ENCODE measurements around the gene TP73.

TP73 gene

GRCh38 chr1:3731583-3732433 lies 79.5 kb downstream of the TP73 start:
- no peak for DNase-seq

GRCh38 chr1:3732434-3733093 lies 80.2 kb downstream of the TP73 start:
- DNase-seq: no peak

- no peak for DNase-seq
These were observed 81.0 kb downstream of the TP73 start for GRCh38 chr1:3733094-3733882.

- DNase-seq: no peak
These were observed 81.7 kb downstream of the TP73 start for GRCh38 chr1:3733883-3734589.

- DNase-seq: no peak
These were observed 82.3 kb downstream of the TP73 start for GRCh38 chr1:3734602-3735001.

- no peak for DNase-seq
These were observed 82.8 kb downstream of the TP73 start for GRCh38 chr1:3735027-3735681.

- DNase-seq: no peak
These were observed 83.4 kb downstream of the TP73 start for GRCh38 chr1:3735688-3736087.

- no peak for DNase-seq
These were observed 83.8 kb downstream of the TP73 start for GRCh38 chr1:3736131-3736561.

- no peak for DNase-seq
These were observed 84.4 kb downstream of the TP73 start for GRCh38 chr1:3736708-3737107.

- DNase-seq: no peak
These were observed 86.6 kb downstream of the TP73 start for GRCh38 chr1:3738943-3739342.

GRCh38 chr1:3740042-3740441 lies 87.7 kb downstream of the TP73 start:
- DNase-seq: no peak

GRCh38 chr1:3740752-3741151 lies 88.4 kb downstream of the TP73 start:
- no peak for DNase-seq

- DNase-seq: no peak
These were observed 89.5 kb downstream of the TP73 start for GRCh38 chr1:3741566-3742438.

- DNase-seq: no peak
These were observed 90.4 kb downstream of the TP73 start for GRCh38 chr1:3742439-3743298.

- no peak for DNase-seq
These were observed 91.1 kb downstream of the TP73 start for GRCh38 chr1:3743421-3743820.

- no peak for DNase-seq
These were observed 91.5 kb downstream of the TP73 start for GRCh38 chr1:3743826-3744225.

- DNase-seq: no peak
These were observed 92.3 kb downstream of the TP73 start for GRCh38 chr1:3744646-3745045.

- DNase-seq: no peak
These were observed 92.8 kb downstream of the TP73 start for GRCh38 chr1:3745071-3745470.

- DNase-seq: no peak
These were observed 93.5 kb downstream of the TP73 start for GRCh38 chr1:3745590-3746381.
